Trophoblast cell (in vitro differentiated cells and primary cell): Measurements from ENCODE around the gene SMG1.
A peak's percentile ranks its signal among the peaks of the same experiment; 100 is the strongest.

Experiments used
- DNase-seq, 2 donors: peaks; one replicate each; pipeline ENCODE4 v3.0.0-alpha.2; 2016
- H2AFZ ChIP-seq: 2 replicates; pipeline ENCODE4 v1.6.1; 2013; ENCODE audit warnings: low read length, moderate library complexity, mild to moderate bottlenecking; ENCODE audit not compliant: insufficient read depth, poor library complexity
- H2AK5ac ChIP-seq: 2 replicates; pipeline ENCODE4 v1.6.1; 2013; ENCODE audit warnings: mild to moderate bottlenecking, low read length
- H2BK120ac ChIP-seq: 2 replicates; pipeline ENCODE4 v1.6.1; 2013; ENCODE audit warnings: low read length, mild to moderate bottlenecking, moderate library complexity; ENCODE audit not compliant: insufficient read depth, poor library complexity
- H2BK12ac ChIP-seq: 2 replicates; pipeline ENCODE4 v1.6.1; 2013; ENCODE audit warnings: mild to moderate bottlenecking, low read length, moderate library complexity
- H2BK5ac ChIP-seq: 2 replicates; pipeline ENCODE4 v1.6.1; 2013; ENCODE audit warnings: low read length, low read depth, moderate library complexity, mild to moderate bottlenecking; ENCODE audit not compliant: poor library complexity
- H3K14ac ChIP-seq: 2 replicates; pipeline ENCODE4 v1.6.1; 2013; ENCODE audit warnings: mild to moderate bottlenecking, low read length
- H3K18ac ChIP-seq: 2 replicates; pipeline ENCODE4 v1.6.1; 2013; ENCODE audit warnings: mild to moderate bottlenecking, low read length
- H3K23ac ChIP-seq: 2 replicates; pipeline ENCODE4 v1.6.1; 2013; ENCODE audit warnings: low read length
- H3K27ac ChIP-seq: 2 replicates; pipeline ENCODE4 v1.5.1; 2013; ENCODE audit warnings: low read depth, mild to moderate bottlenecking, inconsistent platforms, low read length, moderate library complexity
- H3K27me3 ChIP-seq: 2 replicates; pipeline ENCODE4 v1.6.1; 2013; ENCODE audit warnings: inconsistent platforms, mild to moderate bottlenecking, low read length, moderate library complexity; ENCODE audit not compliant: insufficient read depth
- H3K36me3 ChIP-seq, 2 experiments: 1 replicate in 1 of 2; 2 replicates in 1 of 2; pipeline ENCODE4 v1.6.1; 2013; ENCODE audit warnings: low read length in 2 of 2, mild to moderate bottlenecking in 2 of 2, moderate library complexity in 1 of 2; ENCODE audit not compliant: insufficient read depth in 2 of 2, control insufficient read depth in 1 of 2
- H3K4ac ChIP-seq: 2 replicates; pipeline ENCODE4 v1.6.1; 2013; ENCODE audit warnings: low read depth, mild to moderate bottlenecking, low read length, moderate library complexity
- H3K4me1 ChIP-seq, 2 experiments: 1 replicate in 1 of 2; 2 replicates in 1 of 2; pipeline ENCODE4 v1.6.1; 2013; ENCODE audit warnings: low read length in 2 of 2, mild to moderate bottlenecking in 2 of 2, moderate library complexity in 1 of 2; ENCODE audit not compliant: insufficient read depth in 2 of 2, control insufficient read depth in 1 of 2
- H3K4me2 ChIP-seq: 2 replicates; pipeline ENCODE4 v1.6.1; 2013; ENCODE audit warnings: inconsistent platforms, mild to moderate bottlenecking, low read length, moderate library complexity
- H3K4me3 ChIP-seq: 2 replicates; pipeline ENCODE4 v1.5.1; 2013; ENCODE audit warnings: mild to moderate bottlenecking, low read depth, low read length, inconsistent platforms
- H3K79me1 ChIP-seq: one replicate; pipeline ENCODE4 v1.6.1; 2013; ENCODE audit warnings: low read length
- H3K79me2 ChIP-seq: 2 replicates; pipeline ENCODE4 v1.6.1; 2013; ENCODE audit warnings: low read length, mild to moderate bottlenecking; ENCODE audit not compliant: control insufficient read depth, insufficient read depth, poor library complexity
- H3K9ac ChIP-seq: 2 replicates; pipeline ENCODE4 v1.6.1; 2013; ENCODE audit warnings: mild to moderate bottlenecking, low read length
- H3K9me3 ChIP-seq: 2 replicates; pipeline ENCODE4 v1.6.1; 2013; ENCODE audit warnings: low read depth, mild to moderate bottlenecking, control low read depth, inconsistent platforms, low read length; ENCODE audit not compliant: insufficient read depth
- H4K12ac ChIP-seq: 2 replicates; pipeline ENCODE4 v1.6.1; 2013; ENCODE audit warnings: low read depth, mild to moderate bottlenecking, low read length, moderate library complexity
- H4K8ac ChIP-seq: 2 replicates; pipeline ENCODE4 v1.6.1; 2013; ENCODE audit warnings: low read depth, mild to moderate bottlenecking, low read length, moderate library complexity
- H4K91ac ChIP-seq: one replicate; pipeline ENCODE4 v1.6.1; 2013; ENCODE audit warnings: low read depth, mild to moderate bottlenecking, low read length, moderate library complexity
- WGBS: extraction: QIAGEN DNeasy Blood & Tissue Kit; methylation state at CpG from one replicate; pipeline ENCODE4 v1.1.7; 2013; ENCODE audit warnings: missing lambda C conversion rate; ENCODE audit not compliant: insufficient read length, insufficient coverage; ENCODE audit errors: extremely low coverage; 5-methylcytosine and 5-hydroxymethylcytosine counted together

The SMG1 gene

GRCh38 chr16:18834864-18835263 is 91.3 kb downstream of the SMG1 start:
- Histone ChIP-seq H3K79me2 (no peaks in the 10 kb centered on the region), H3K4me3 (no peak overlapping the region), H3K14ac (no peak overlapping the region), H4K12ac (no peak overlapping the region), H3K27ac (no peak overlapping the region), H4K8ac (no peak overlapping the region), H2BK5ac (no peak overlapping the region), H2AFZ (no peak overlapping the region), H2AK5ac (no peak overlapping the region), H3K23ac (no peak overlapping the region), H3K9ac (no peak overlapping the region), H4K91ac (no peak overlapping the region), H3K18ac (no peak overlapping the region), H2BK120ac (no peak overlapping the region), H2BK12ac (no peak overlapping the region), H3K36me3 (peaks cover 28 to 54% of the 10 kb centered on the region in 2 experiments), H3K4me2 (no peak overlapping the region), H3K4me1 (no peaks in the 10 kb centered on the region), H3K4ac (no peak overlapping the region), H3K27me3 (no peaks in the 10 kb centered on the region), H3K79me1 (no peaks in the 10 kb centered on the region), H3K9me3 (no peaks in the 10 kb centered on the region)
- no CpG with 5 or more reads among the region's 4 CpGs for WGBS
- DNase-seq, result no peak

- Histone ChIP-seq H4K91ac (no peak overlapping the region), H3K9me3 (no peaks in the 10 kb centered on the region), H3K9ac (no peak overlapping the region), H3K27ac (no peak overlapping the region), H2AFZ (no peak overlapping the region), H2BK12ac (no peak overlapping the region), H2BK120ac (no peak overlapping the region), H3K79me1 (no peaks in the 10 kb centered on the region), H4K12ac (no peak overlapping the region), H3K14ac (no peak overlapping the region), H3K4me1 (no peaks in the 10 kb centered on the region), H3K79me2 (no peaks in the 10 kb centered on the region), H3K36me3 (peaks cover 31 to 54% of the 10 kb centered on the region in 2 experiments), H3K18ac (no peak overlapping the region), H4K8ac (no peak overlapping the region), H3K4me2 (no peak overlapping the region), H3K27me3 (no peaks in the 10 kb centered on the region), H3K4ac (no peak overlapping the region), H2BK5ac (no peak overlapping the region), H3K4me3 (no peak overlapping the region), H3K23ac (no peak overlapping the region), H2AK5ac (no peak overlapping the region)
- no CpG with 5 or more reads among the region's 9 CpGs for WGBS
- DNase-seq, result no peak
Measured at GRCh38 chr16:18833707-18834505, 92.3 kb downstream of the SMG1 start.

GRCh38 chr16:18832613-18833012 is 93.6 kb downstream of the SMG1 start:
- Histone ChIP-seq H3K4me1 (no peaks in the 10 kb centered on the region), H4K8ac (no peak overlapping the region), H3K9ac (peak overlapping the region; percentile 2), H2BK120ac (no peak overlapping the region), H3K23ac (no peak overlapping the region), H3K79me2 (no peaks in the 10 kb centered on the region), H3K36me3 (peaks cover 32 to 55% of the 10 kb centered on the region in 2 experiments), H3K4ac (no peak overlapping the region), H3K14ac (no peak overlapping the region), H2AFZ (no peak overlapping the region), H3K18ac (no peak overlapping the region), H2BK12ac (no peak overlapping the region), H3K9me3 (no peaks in the 10 kb centered on the region), H2AK5ac (no peak overlapping the region), H3K4me3 (no peak overlapping the region), H4K12ac (no peak overlapping the region), H3K79me1 (no peaks in the 10 kb centered on the region), H3K4me2 (no peak overlapping the region), H3K27ac (no peak overlapping the region), H4K91ac (no peak overlapping the region), H3K27me3 (no peaks in the 10 kb centered on the region), H2BK5ac (no peak overlapping the region)
- WGBS, result no CpG with 5 or more reads among the region's 8 CpGs
- DNase-seq, result no peak

GRCh38 chr16:18832006-18832405 is 94.2 kb downstream of the SMG1 start:
- H4K8ac ChIP-seq, result no peak overlapping the region
- no peak overlapping the region for H3K14ac ChIP-seq
- H3K36me3 ChIP-seq, result peaks cover 34 to 52% of the 10 kb centered on the region in 2 experiments
- no peaks in the 10 kb centered on the region for H3K27me3 ChIP-seq
- H2BK12ac ChIP-seq, result no peak overlapping the region
- no peak overlapping the region for H3K18ac ChIP-seq
- no peak for DNase-seq
- H2BK120ac ChIP-seq, result no peak overlapping the region
- no CpG with 5 or more reads among the region's 2 CpGs for WGBS
- no peak overlapping the region for H2AFZ ChIP-seq
- no peak overlapping the region for H3K4ac ChIP-seq
- no peaks in the 10 kb centered on the region for H3K79me1 ChIP-seq
- no peak overlapping the region for H4K91ac ChIP-seq
- H3K4me2 ChIP-seq, result no peak overlapping the region
- H3K9ac ChIP-seq, result no peak overlapping the region
- H3K4me1 ChIP-seq, result no peaks in the 10 kb centered on the region
- no peak overlapping the region for H2BK5ac ChIP-seq
- no peak overlapping the region for H3K23ac ChIP-seq
- no peaks in the 10 kb centered on the region for H3K79me2 ChIP-seq
- no peak overlapping the region for H3K4me3 ChIP-seq
- H3K27ac ChIP-seq, result no peak overlapping the region
- H3K9me3 ChIP-seq, result no peaks in the 10 kb centered on the region
- no peak overlapping the region for H4K12ac ChIP-seq
- no peak overlapping the region for H2AK5ac ChIP-seq
